Measurements from ENCODE around the gene SIX4. TPM values are rescaled to one million over a fixed set of nuclear protein-coding genes. Genes with fewer than 3 reads are reported as not detected.
A peak's percentile ranks its signal among the peaks of the same experiment; 100 is the strongest.
"Not testable (repeated sequence)": the region's sequence is repeated elsewhere in the genome, so short reads cannot be mapped to it uniquely, and the experiment has no call there.

SIX4 gene
- 4.1 and 4.5 TPM in 2 replicates for total RNA-seq (2014; rRNA removed; shearing (Covaris generic))

- DNase-seq (ENCODE audit: low read depth) = peak; percentile 77
These were observed at the start of gene SIX4 for GRCh38 chr14:60723907-60724618. Gene SIX4 (minus strand): TSS chr14:60724351. CDS start chr14:60724074, 277 bp downstream.

DNA sequence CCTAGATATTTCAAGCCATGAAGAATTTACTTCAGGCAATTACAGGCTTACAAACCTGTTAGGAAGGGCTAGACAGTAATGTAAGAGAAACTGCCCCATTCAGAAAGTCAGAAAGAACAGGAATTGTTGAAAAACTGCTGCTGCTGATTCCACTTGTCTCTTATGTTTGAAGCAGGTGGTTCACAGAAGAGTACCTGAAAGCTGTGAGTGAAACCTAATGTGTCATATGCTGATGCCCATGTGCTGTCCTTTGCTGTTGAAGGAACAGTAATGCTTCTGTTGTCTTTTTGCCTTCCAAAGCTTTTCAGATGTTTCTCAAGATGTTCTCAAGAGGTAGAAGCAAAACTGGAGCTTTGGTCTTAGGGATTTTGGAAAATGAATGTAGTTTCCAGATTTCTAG, 49.4 kb upstream of the SIX4 start:
- DNase-seq (ENCODE audit: low read depth) = no peak

DNA sequence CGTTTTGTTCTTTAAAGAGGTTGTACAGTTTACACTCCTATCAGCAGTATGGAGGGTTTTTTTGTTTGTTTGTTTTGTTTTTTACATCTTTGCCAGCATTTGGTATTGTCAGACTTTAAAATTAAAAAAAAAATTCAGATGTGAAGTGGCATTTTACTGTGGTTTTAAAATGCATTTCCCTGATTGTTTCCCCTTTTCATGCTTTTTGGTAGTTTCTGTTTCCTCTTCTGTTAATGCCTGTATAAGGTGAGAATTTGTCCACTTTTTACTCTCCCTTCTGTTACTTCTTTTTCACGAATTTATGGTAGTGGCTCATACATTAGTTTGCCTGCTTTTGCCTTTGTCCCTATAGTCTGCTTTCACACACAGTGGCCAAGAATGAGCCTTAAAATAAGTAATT, 47.0 kb upstream of the SIX4 start:
- no peak for DNase-seq (ENCODE audit: low read depth)

GRCh38 chr14:60768602-60769001, 44.5 kb upstream of the SIX4 start:
- no peak for DNase-seq (ENCODE audit: low read depth)

- no peak for DNase-seq (ENCODE audit: low read depth)
These were observed 36.7 kb upstream of the SIX4 start for GRCh38 chr14:60760644-60761364.

DNA sequence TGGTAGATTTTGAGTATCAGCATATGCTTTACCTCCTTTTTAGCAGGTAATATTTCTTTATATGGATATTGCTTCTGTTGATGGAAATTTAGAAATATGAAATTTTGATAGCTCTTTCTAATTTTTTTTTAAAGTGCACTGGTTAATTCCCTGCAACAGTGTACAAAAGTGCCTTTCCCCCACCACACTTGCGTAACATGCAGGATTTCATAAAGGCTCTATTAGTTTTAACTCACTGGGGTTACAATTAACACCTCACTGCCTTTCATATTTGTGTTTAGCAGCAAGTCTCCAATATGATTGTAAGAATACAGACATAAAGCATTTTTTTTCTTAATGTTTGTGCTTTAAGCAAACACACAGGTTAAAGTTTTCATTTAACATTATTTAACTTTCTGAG, 36.1 kb upstream of the SIX4 start:
- DNase-seq (ENCODE audit: low read depth) = no peak

DNA sequence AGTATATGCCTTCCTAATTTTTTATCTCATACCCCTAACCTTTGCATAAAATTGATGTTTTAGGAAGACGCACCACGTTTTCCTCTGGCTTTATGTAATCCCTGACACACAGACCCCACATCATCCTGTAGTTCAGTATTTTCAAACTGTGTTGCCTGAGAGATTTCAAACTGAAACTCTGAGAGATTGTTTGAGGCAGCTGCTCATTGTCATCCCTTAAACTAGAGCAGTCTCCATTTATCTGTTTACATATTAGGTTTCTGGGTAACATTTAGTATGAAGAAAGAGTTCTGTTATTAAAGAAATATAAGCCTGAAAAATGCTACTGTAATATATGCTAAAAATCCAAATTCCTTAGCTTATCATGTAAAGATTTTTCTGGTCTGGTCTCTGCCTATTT, 34.7 kb upstream of the SIX4 start:
- DNase-seq (ENCODE audit: low read depth) = no peak

DNA sequence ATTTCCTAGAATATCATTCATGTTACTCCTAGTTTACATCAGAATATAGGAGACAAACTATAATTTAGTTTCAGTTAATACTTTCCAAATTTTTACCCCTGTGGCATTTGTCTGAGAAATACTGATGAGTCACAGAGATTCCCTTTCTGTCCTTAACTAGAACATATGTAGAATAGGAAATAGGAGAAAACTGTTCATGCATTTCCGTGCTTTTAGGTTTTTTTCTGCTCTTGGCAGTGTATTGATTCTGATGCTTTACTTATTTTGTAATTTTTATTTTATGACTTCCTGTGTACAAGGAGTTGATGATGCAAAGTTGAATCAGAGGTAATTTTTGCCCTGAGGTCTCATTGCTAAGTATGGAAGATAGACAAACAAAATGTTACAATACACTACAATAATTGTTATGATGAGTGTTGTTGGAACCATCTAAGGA, 33.4 kb upstream of the SIX4 start:
- peak; percentile 45 for DNase-seq (ENCODE audit: low read depth)

DNA sequence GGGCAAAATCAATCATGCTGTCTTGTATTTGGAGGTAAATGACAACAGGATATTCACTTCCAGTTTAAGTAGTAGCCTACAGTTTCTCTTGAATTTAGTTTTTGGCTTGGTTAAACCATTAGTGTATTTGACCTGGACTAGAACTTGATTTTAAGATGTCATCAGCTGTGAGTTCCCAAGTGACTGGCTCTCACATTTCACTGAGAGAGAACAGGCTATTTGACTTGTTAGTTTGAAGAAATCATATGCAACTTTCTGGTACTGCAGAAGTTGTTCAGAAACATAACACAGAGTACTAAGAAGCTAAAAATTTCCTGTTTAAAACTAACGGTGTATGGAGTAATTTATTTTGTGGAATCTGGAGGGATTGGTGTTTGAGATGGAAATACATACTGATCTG, 32.7 kb upstream of the SIX4 start:
- DNase-seq (ENCODE audit: low read depth) = no peak

DNA sequence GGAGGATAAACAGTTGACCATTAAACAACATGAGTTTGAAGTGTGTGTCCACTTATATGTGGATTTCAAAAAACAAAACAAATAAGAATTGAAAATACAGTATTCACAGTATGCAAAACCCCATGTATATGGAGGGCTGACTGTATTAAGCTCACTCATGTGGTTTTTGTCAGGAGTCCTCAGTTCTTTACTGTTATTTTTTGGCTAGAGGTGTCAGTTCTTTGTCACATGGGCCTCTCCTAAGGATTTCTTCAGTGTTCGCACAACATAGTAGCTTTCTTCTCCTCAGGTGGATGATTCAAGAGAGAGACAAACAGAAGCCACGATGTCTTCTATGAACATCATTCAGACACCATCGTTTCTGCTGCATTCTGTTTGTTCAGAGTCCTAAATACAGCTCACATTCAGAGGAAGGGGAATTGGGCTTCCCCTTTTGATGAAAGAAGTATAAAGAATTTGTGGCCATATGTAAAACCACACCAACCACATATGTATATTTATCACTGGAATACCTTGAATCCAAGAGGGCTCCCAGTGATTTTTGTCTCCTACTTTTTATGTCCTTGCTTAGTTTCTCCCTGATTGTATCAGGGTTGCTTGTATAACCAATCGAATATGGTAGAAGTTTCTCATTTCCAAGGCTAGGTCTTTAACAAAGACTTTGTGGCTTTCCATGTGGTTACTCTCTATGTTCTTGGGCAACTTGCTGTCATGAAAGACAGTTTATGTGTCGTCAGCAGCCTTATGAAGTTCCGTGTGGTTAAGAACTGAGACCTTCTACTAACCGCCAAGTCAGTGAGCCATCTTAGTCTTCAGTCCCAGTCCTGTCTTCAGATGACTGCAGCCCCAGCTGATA, 29.3 kb upstream of the SIX4 start:
- peak; percentile 64 for DNase-seq (ENCODE audit: low read depth)

DNA sequence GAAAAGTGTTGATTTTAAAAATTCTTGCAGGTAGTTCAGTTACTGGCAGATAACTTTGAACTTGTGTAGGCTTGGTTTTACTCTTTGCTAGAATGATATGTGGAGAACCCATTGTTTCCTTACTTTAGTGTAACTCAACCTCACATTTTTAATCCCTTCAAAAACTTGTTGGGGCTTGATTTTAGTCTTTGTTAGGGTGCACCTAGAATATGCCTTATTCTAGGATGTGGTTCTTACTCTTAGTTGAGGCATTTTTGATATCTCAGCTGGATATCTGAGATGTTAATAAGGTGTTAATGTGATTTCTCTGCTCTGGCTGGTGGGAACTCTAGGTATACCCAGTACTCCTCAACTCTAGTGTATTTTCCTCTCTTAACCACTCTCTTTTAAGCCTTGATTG, 20.4 kb upstream of the SIX4 start:
- no peak for DNase-seq (ENCODE audit: low read depth)

DNA sequence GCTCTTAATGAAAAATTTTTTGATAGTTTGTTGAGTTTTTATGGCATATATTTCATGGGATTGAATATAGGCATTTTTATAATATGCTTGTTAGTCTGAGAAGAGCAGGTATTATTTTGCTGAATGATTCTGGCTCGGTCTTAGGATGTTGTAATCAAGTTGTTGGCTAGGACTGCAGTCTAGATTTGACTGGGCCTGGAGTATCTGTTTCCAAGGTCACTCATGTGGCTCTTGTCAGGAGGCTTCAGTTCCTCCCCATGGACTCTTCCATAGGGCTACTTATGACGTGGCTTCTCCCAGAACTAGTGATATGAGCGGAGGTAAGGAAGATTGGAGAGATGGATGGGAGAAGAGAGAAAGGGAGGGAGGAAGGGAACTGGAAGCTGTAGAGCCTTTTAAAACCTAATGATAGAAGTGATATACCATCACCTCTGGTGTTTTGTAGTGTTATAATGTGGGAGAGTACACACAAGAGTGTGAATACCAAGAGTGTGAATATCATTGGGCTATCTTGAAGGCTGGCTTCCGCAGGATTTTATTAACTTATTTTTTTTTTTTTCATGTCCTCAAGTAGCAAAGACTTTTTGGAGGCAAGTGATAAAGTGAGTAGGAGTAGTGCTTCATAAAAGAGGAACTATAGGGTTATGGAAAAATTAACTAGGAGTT, 14.8 kb upstream of the SIX4 start:
- no peak for DNase-seq (ENCODE audit: low read depth)

- peak; percentile 67 for DNase-seq (ENCODE audit: low read depth)
These were observed 12.3 kb upstream of the SIX4 start for GRCh38 chr14:60736494-60736893.

GRCh38 chr14:60735416-60735815, 11.3 kb upstream of the SIX4 start:
- no peak for DNase-seq (ENCODE audit: low read depth)

- DNase-seq (ENCODE audit: low read depth) = peak; percentile 79
These were observed 10.5 kb upstream of the SIX4 start, which contains the start of gene MNAT1 for GRCh38 chr14:60734465-60735242. Gene MNAT1 (plus strand): TSS chr14:60734761. CDS start chr14:60734863, 102 bp downstream.

DNA sequence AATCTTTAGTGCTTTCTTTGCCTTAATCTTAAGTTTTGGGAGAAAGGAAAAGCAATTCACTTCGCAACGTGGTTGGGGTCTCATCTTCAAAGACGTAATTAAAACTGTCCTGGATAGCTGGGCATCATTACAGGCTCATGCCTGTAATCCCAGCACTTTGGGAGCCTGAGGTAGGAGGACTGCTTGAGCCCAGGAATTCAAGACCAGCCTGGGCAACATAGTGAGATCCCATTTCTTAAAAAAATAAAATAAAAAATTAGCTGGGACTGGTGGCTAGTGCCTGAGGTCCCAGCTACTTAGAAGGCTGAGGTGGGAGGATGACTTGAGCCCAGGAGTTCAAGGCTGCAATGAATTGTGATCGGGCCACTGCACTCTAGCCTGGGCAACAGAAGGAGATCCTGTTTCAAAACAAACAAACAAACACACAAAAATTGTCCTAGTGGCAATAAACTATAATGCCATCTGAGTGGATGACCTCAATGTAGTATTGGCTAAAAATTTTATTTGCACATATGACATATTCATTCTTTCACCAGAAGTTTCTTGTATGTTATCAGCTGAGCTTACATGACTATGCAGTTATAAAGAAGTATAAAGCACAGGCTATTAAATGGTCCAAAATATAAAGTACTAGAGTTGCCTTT, 8.8 kb upstream of the SIX4 start:
- no peak for DNase-seq (ENCODE audit: low read depth)

- not testable (repeated sequence) for DNase-seq (ENCODE audit: low read depth)
These were observed 7.1 kb upstream of the SIX4 start for GRCh38 chr14:60731291-60731690.

GRCh38 chr14:60723116-60723906, 840 bp downstream of the SIX4 start:
- peak; percentile 46 for DNase-seq (ENCODE audit: low read depth)

- peak; percentile 55 for DNase-seq (ENCODE audit: low read depth)
These were observed 1.6 kb downstream of the SIX4 start for GRCh38 chr14:60722357-60723115.
